Measurements from ENCODE around the gene CCNG2. TPM values are rescaled to one million over a fixed set of nuclear protein-coding genes. Genes with fewer than 3 reads are reported as not detected.

The CCNG2 gene
- total RNA-seq, 1 donor from 2014 or later, result 48.1 TPM

DNA sequence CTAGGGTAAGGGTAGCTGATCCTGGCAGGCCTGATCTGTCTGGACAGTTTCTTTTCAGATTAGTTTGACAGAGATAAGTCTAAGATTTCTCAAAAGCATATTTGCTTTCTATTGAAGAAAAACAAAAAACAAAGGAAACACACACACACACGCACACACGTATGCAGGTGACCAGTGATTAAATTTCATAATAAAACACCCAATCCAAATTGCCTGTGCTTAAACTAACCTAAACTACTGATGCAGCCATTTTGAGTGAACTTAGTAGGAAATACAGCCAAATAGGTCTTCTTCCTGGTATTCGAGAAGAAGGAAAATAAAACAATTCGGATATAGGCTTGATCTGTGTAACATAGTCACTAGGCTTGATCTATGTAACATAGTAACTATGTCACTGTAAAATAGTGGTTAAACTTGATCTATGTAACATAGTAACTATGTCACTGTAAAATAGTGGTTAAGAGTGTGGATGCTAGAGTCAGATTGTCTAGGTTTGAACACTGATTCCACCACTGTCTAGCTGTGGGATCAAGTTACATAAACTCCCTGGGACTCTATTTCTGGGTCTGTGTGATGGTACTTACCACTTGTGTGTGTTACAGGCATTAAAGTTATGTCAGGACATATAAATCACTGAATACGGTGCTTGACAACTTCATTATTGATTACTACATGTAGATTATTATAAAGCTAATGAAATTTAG, 9.8 kb upstream of the CCNG2 start:
- peaks cover 9% of the 10 kb centered on the region for H3K4me1 Mint-ChIP-seq (ENCODE audit: low read depth)
- no peaks in the 10 kb centered on the region for H3K9me3 Mint-ChIP-seq (ENCODE audit: low read depth)
- TF ChIP-seq, protein P1, sequence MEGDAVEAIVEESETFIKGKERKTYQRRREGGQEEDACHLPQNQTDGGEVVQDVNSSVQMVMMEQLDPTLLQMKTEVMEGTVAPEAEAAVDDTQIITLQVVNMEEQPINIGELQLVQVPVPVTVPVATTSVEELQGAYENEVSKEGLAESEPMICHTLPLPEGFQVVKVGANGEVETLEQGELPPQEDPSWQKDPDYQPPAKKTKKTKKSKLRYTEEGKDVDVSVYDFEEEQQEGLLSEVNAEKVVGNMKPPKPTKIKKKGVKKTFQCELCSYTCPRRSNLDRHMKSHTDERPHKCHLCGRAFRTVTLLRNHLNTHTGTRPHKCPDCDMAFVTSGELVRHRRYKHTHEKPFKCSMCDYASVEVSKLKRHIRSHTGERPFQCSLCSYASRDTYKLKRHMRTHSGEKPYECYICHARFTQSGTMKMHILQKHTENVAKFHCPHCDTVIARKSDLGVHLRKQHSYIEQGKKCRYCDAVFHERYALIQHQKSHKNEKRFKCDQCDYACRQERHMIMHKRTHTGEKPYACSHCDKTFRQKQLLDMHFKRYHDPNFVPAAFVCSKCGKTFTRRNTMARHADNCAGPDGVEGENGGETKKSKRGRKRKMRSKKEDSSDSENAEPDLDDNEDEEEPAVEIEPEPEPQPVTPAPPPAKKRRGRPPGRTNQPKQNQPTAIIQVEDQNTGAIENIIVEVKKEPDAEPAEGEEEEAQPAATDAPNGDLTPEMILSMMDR (IDR thresholded peaks at IDR 0.05), result no peak
- H3K27me3 Mint-ChIP-seq (ENCODE audit: low read depth), result no peaks in the 10 kb centered on the region
- no peak for DNase-seq (ENCODE audit: low spot score)
- H3K36me3 Mint-ChIP-seq (ENCODE audit: low read depth), result no peaks in the 10 kb centered on the region
- H3K4me3 Mint-ChIP-seq (ENCODE audit: unreplicated experiment), result no peak overlapping the region
- no peak overlapping the region for H3K27ac Mint-ChIP-seq (ENCODE audit: unreplicated experiment)

DNA sequence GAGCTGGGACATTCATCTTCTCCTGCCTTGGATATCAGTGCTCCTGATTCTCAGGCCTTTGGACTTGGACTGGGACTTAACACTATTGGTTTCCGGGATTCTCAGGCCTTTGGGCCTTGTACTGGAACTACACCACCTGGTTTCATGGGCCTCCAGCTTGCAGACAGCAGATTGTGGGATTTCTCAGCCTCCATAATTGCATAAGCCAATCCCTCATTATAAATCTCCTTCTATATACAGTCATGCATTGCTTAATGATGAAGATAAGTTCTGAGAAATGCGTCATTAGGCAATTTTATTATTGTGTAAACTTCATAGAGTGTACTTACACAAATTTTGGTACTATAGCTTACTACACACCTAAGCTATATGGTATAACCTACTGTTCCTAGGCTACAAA, 8.9 kb upstream of the CCNG2 start:
- H3K36me3 Mint-ChIP-seq (ENCODE audit: low read depth), result no peaks in the 10 kb centered on the region
- no peaks in the 10 kb centered on the region for H3K9me3 Mint-ChIP-seq (ENCODE audit: low read depth)
- DNase-seq (ENCODE audit: low spot score), result no peak
- peaks cover 9% of the 10 kb centered on the region for H3K4me1 Mint-ChIP-seq (ENCODE audit: low read depth)
- TF ChIP-seq, protein P1 (IDR thresholded peaks at IDR 0.05), result no peak
- H3K27me3 Mint-ChIP-seq (ENCODE audit: low read depth), result no peaks in the 10 kb centered on the region
- no peak overlapping the region for H3K4me3 Mint-ChIP-seq (ENCODE audit: unreplicated experiment)
- no peak overlapping the region for H3K27ac Mint-ChIP-seq (ENCODE audit: unreplicated experiment)

- no peak for DNase-seq (ENCODE audit: low spot score)
- Mint-ChIP-seq H3K4me1 (ENCODE audit: low read depth) (peaks cover 9% of the 10 kb centered on the region), H3K27me3 (ENCODE audit: low read depth) (no peaks in the 10 kb centered on the region), H3K27ac (ENCODE audit: unreplicated experiment) (no peak overlapping the region), H3K9me3 (ENCODE audit: low read depth) (no peaks in the 10 kb centered on the region), H3K36me3 (ENCODE audit: low read depth) (no peaks in the 10 kb centered on the region), H3K4me3 (ENCODE audit: unreplicated experiment) (no peak overlapping the region)
- TF ChIP-seq, protein P1 (IDR thresholded peaks at IDR 0.05), result no peak
These were observed 7.2 kb upstream of the CCNG2 start for GRCh38 chr4:77149789-77150188.

DNA sequence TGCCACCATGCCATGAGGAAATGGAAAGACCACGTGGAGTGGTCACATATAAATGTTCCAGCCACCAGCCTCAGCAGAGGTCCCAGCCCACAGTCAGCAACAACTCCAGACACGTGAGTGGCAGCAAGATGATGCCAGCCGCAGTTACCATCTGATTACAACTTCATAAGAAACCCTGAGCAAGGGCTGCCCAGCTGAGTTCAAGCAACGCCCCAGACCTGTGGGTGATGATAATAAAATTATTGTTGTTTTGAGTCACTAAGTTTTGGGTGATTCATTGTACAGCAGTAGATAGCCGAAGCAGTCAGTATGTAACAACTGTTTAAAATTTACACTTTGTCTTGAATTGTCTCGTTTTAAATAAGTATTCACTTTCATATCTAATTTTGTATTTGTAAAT, 5.8 kb upstream of the CCNG2 start:
- H3K9me3 Mint-ChIP-seq (ENCODE audit: low read depth), result no peaks in the 10 kb centered on the region
- no peak for DNase-seq (ENCODE audit: low spot score)
- no peak overlapping the region for H3K4me3 Mint-ChIP-seq (ENCODE audit: unreplicated experiment)
- TF ChIP-seq, protein P1 (IDR thresholded peaks at IDR 0.05), result no peak
- peaks cover 15% of the 10 kb centered on the region for H3K4me1 Mint-ChIP-seq (ENCODE audit: low read depth)
- H3K27ac Mint-ChIP-seq (ENCODE audit: unreplicated experiment), result no peak overlapping the region
- no peaks in the 10 kb centered on the region for H3K27me3 Mint-ChIP-seq (ENCODE audit: low read depth)
- H3K36me3 Mint-ChIP-seq (ENCODE audit: low read depth), result no peaks in the 10 kb centered on the region

- Mint-ChIP-seq H3K36me3 (ENCODE audit: low read depth) (no peaks in the 10 kb centered on the region), H3K27ac (ENCODE audit: unreplicated experiment) (no peak overlapping the region), H3K4me3 (ENCODE audit: unreplicated experiment) (no peak overlapping the region), H3K9me3 (ENCODE audit: low read depth) (no peaks in the 10 kb centered on the region), H3K4me1 (ENCODE audit: low read depth) (peaks cover 11% of the 10 kb centered on the region), H3K27me3 (ENCODE audit: low read depth) (no peaks in the 10 kb centered on the region)
- DNase-seq (ENCODE audit: low spot score), result no peak
- TF ChIP-seq, protein P1 (IDR thresholded peaks at IDR 0.05), result no peak
These were observed 4.6 kb upstream of the CCNG2 start for GRCh38 chr4:77152421-77152820.

Data from chondrocyte (in vitro differentiated cells).